GM12878 (cell line): ENCODE data around the gene UMOD. TPM values are rescaled to one million over a fixed set of nuclear protein-coding genes. Genes with fewer than 3 reads are reported as not detected.

ENCODE experiments used
- ATAC-seq: fragments of 200-7000 bp; cut with Tn5 transposase; 3 replicates; pipeline ENCODE4 v1.9.1; 2020; ENCODE audit warnings: mild to moderate bottlenecking, moderate library complexity
- BruUV-seq: library from RNA; stranded (reverse); fragments of 400-500 nt; replicated peaks from 2 replicates; lab custom pipeline; 2021; lab: Mats Ljungman, UMichigan
- CTCF ChIA-PET: fragments of 300-600 bp; sonication (Branson Sonifier 250); formaldehyde crosslinking; extraction: SDS; loops from one replicate; lab custom pipeline; 2021; ENCODE audit warnings: inconsistent platforms; lab: Yijun Ruan, JAX
- POLR2A ChIA-PET: fragments of 350-600 bp; formaldehyde crosslinking; extraction: SDS; loops from one replicate; lab custom pipeline; 2021; ENCODE audit warnings: inconsistent platforms; lab: Charles Lee
- RAD21 ChIA-PET: fragments of 300-600 bp; sonication (Branson Sonifier 250); formaldehyde crosslinking; loops from one replicate; lab custom pipeline; 2023; ENCODE audit warnings: antibody characterized with exemption; ENCODE audit not compliant: unreplicated experiment; lab: Charles Lee
- SMC1A ChIA-PET: fragments of 300-600 bp; sonication (Branson Sonifier 250); formaldehyde crosslinking; loops from one replicate; lab custom pipeline; 2023; ENCODE audit not compliant: unreplicated experiment, uncharacterized antibody; lab: Charles Lee
- DNase-seq: peaks from one replicate; pipeline ENCODE4 v3.0.0-alpha.2; 2011; ENCODE audit warnings: low read depth, low spot score
- FAIRE-seq: peaks from 3 replicates; lab custom pipeline; 2011; peaks lifted over from hg19 to GRCh38; lab: Jason Lieb, UNC
- H2AFZ ChIP-seq: 2 replicates; pipeline ENCODE4 v1.6.0; 2011; ENCODE audit warnings: low read depth, low read length, control low read depth; ENCODE audit not compliant: control insufficient read depth
- H3K27ac ChIP-seq: 2 replicates; pipeline ENCODE4 v1.5.1; 2011; ENCODE audit warnings: control low read depth; ENCODE audit not compliant: control insufficient read depth, insufficient read depth
- H3K27me3 ChIP-seq, 2 experiments: replicated peaks in 1 of 2; 2 replicates each; pipeline versions ENCODE4 v1.6.0 to v1.6.1; 2011; ENCODE audit warnings: low read length in 1 of 2; ENCODE audit not compliant: control insufficient read depth in 2 of 2, insufficient read depth in 2 of 2
- H3K36me3 ChIP-seq, 2 experiments: 2 replicates each; pipeline ENCODE4 v1.5.1; 2011; ENCODE audit warnings: low read length in 1 of 2; ENCODE audit not compliant: control insufficient read depth in 2 of 2, insufficient read depth in 2 of 2
- H3K4me1 ChIP-seq: 2 replicates; pipeline ENCODE4 v1.6.1; 2011; ENCODE audit warnings: mild to moderate bottlenecking, low read length, moderate library complexity, mixed read lengths; ENCODE audit not compliant: control insufficient read depth, insufficient read depth
- H3K4me2 ChIP-seq: 2 replicates; pipeline ENCODE4 v1.6.0; 2011; ENCODE audit warnings: control low read depth; ENCODE audit not compliant: control insufficient read depth, insufficient read depth
- H3K4me3 ChIP-seq: fragments of 200-600 bp; sonication (generic); 2 replicates; pipeline ENCODE4 v1.5.1; 2016
- H3K79me2 ChIP-seq: 2 replicates; pipeline ENCODE4 v1.6.0; 2011; ENCODE audit warnings: low read length; ENCODE audit not compliant: control insufficient read depth, insufficient read depth
- H3K9ac ChIP-seq: 2 replicates; pipeline ENCODE4 v1.8.0; 2011; ENCODE audit warnings: low read length, control low read depth, mixed read lengths; ENCODE audit not compliant: control insufficient read depth, insufficient read depth
- H3K9me3 ChIP-seq: replicated peaks from 3 replicates; pipeline ENCODE4 v1.5.1; 2011; ENCODE audit warnings: mild to moderate bottlenecking, low read length; ENCODE audit not compliant: control insufficient read depth, insufficient read depth
- H4K20me1 ChIP-seq: 2 replicates; pipeline ENCODE4 v1.6.0; 2011; ENCODE audit not compliant: control insufficient read depth, insufficient read depth
- RB1 ChIP-seq: fragments of 450-650 bp; formaldehyde crosslinking; IDR thresholded peaks from 2 replicates; pipeline ENCODE4 v1.6.1; 2017; ENCODE audit warnings: mild to moderate bottlenecking, borderline replicate concordance
- TAF1 ChIP-seq: IDR thresholded peaks from 2 replicates; pipeline ENCODE4 v1.6.1; 2011; ENCODE audit warnings: mild to moderate bottlenecking, low read depth, low read length, borderline replicate concordance
- WGBS: methylation state at CpG from one replicate; pipeline ENCODE4 v1.1.6; 2016; ENCODE audit warnings: low lambda C conversion rate; ENCODE audit not compliant: insufficient replicate concordance, insufficient coverage; ENCODE audit errors: missing lambda C conversion rate; 5-methylcytosine and 5-hydroxymethylcytosine counted together
- in situ Hi-C: fragments of 300-500 bp; cut with MboI; formaldehyde crosslinking; loops from 9 replicates; pipeline ENCODE4 v1.14.3; 2018; ENCODE audit warnings: mixed read lengths
- intact Hi-C: fragments of 100-400 bp; cut with micrococcal nuclease; formaldehyde crosslinking; loops from one replicate; pipeline ENCODE4 v1.14.2; 2022; ENCODE audit not compliant: unreplicated experiment
- polyA plus RNA-seq, 11 experiments: library from polyadenylated mRNA; depleted of rRNA in 4 of 11; unstranded in 6 of 11; stranded (reverse) in 5 of 11; fragments of >200 nt; fragmentation: Nextera tagmentation in 4 of 11; fragmentation: Illumina TruSeq in 1 of 11; extraction: Ambion mirVana in 4 of 11; extraction: Trizol in 1 of 11; gene quantifications; 1 replicate in 1 of 11; 2 replicates in 10 of 11; pipeline versions ENCODE4 v1.2.1 to v1.2.3, GENCODE V29; 2011 to 2016; ENCODE audit warnings: inconsistent platforms in 2 of 11, missing spikeins in 2 of 11, low read depth in 1 of 11
- total RNA-seq, 4 experiments: library from RNA; depleted of rRNA in 3 of 4; stranded (reverse); fragments of >200 nt in 3 of 4; fragmentation: Illumina TruSeq in 1 of 4; extraction: Trizol in 1 of 4; gene quantifications; 2 replicates each; pipeline versions ENCODE4 v1.2.1 to v1.2.3, GENCODE V29; 2013 to 2021
- TF ChIP-seq, protein P1 (sequence below): fragments of 450-650 bp; IDR thresholded peaks from 2 replicates; pipeline ENCODE4 v1.6.1; 2017; ENCODE audit warnings: mild to moderate bottlenecking, moderate library complexity
- TF ChIP-seq, protein P2 (sequence below): IDR thresholded peaks from 2 replicates; pipeline ENCODE4 v1.6.1; 2012; ENCODE audit warnings: mild to moderate bottlenecking, low read depth, low read length

Gene UMOD
- total and polyA plus RNA-seq, 10 of the 15 experiments (the other 5 are each of a cell fraction or from before 2014, with no cell fraction given): not detected

DNA sequence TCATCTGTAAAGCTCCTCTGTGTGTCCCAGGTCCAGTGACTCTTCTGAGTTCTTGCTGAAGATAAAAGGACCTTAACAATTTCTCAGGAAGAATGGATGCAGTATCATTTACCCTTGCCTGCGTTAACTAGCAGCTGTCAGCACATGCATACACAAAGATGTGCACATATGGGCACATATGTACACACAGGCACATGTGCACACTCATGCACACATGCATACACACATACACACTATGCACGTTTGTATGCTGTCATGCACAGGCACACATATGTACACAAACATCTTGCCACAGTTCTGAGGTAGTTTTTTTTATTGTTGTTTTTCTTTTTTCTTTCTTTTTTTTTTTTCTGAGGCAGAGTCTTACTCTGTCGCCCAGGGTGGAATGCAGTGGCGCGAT is 50.1 kb downstream of the UMOD start (continued):
- TF ChIP-seq, protein P1, sequence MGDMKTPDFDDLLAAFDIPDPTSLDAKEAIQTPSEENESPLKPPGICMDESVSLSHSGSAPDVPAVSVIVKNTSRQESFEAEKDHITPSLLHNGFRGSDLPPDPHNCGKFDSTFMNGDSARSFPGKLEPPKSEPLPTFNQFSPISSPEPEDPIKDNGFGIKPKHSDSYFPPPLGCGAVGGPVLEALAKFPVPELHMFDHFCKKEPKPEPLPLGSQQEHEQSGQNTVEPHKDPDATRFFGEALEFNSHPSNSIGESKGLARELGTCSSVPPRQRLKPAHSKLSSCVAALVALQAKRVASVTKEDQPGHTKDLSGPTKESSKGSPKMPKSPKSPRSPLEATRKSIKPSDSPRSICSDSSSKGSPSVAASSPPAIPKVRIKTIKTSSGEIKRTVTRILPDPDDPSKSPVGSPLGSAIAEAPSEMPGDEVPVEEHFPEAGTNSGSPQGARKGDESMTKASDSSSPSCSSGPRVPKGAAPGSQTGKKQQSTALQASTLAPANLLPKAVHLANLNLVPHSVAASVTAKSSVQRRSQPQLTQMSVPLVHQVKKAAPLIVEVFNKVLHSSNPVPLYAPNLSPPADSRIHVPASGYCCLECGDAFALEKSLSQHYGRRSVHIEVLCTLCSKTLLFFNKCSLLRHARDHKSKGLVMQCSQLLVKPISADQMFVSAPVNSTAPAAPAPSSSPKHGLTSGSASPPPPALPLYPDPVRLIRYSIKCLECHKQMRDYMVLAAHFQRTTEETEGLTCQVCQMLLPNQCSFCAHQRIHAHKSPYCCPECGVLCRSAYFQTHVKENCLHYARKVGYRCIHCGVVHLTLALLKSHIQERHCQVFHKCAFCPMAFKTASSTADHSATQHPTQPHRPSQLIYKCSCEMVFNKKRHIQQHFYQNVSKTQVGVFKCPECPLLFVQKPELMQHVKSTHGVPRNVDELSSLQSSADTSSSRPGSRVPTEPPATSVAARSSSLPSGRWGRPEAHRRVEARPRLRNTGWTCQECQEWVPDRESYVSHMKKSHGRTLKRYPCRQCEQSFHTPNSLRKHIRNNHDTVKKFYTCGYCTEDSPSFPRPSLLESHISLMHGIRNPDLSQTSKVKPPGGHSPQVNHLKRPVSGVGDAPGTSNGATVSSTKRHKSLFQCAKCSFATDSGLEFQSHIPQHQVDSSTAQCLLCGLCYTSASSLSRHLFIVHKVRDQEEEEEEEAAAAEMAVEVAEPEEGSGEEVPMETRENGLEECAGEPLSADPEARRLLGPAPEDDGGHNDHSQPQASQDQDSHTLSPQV: no peak
- no peak for TF ChIP-seq RB1

DNA sequence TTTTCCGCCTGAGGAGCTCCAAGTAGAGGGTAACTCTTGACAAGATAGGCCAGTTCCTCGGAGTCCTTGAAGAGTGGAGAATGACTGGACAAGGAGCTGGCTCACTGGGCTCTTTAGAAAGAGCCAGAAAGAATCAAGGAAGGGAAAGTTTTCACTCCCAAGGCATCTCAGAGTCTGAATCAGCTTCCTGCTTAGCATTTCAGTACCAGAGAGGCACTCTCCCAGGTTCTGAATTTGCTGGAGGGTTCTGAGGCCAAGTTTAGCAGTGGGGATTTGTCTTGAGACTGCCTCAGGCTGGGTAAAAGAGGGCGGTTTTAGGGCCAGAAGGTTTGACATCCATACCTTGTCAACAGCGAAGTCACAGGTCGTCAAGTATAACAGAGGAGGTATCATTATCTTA is 50.7 kb downstream of the UMOD start:
- TF ChIP-seq, protein P2, sequence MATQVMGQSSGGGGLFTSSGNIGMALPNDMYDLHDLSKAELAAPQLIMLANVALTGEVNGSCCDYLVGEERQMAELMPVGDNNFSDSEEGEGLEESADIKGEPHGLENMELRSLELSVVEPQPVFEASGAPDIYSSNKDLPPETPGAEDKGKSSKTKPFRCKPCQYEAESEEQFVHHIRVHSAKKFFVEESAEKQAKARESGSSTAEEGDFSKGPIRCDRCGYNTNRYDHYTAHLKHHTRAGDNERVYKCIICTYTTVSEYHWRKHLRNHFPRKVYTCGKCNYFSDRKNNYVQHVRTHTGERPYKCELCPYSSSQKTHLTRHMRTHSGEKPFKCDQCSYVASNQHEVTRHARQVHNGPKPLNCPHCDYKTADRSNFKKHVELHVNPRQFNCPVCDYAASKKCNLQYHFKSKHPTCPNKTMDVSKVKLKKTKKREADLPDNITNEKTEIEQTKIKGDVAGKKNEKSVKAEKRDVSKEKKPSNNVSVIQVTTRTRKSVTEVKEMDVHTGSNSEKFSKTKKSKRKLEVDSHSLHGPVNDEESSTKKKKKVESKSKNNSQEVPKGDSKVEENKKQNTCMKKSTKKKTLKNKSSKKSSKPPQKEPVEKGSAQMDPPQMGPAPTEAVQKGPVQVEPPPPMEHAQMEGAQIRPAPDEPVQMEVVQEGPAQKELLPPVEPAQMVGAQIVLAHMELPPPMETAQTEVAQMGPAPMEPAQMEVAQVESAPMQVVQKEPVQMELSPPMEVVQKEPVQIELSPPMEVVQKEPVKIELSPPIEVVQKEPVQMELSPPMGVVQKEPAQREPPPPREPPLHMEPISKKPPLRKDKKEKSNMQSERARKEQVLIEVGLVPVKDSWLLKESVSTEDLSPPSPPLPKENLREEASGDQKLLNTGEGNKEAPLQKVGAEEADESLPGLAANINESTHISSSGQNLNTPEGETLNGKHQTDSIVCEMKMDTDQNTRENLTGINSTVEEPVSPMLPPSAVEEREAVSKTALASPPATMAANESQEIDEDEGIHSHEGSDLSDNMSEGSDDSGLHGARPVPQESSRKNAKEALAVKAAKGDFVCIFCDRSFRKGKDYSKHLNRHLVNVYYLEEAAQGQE: peak; percentile 15; the same call in 1 of the 2 replicates
- no peak for TF ChIP-seq TAF1
- no peak overlapping the region for H3K27ac ChIP-seq
- H3K4me1 ChIP-seq: no peaks in the 10 kb centered on the region
- ChIA-PET RAD21 (interaction anchor here (1.0 to 5.8 kb wide), 5 partner anchors 27 to 394 kb away, joined by 3 to 117 read pairs (median 15); no protein-coding TSS in a partner anchor), POLR2A (no interaction called here), CTCF (interaction anchor here (1.1 to 8.2 kb wide), 9 partner anchors 11 to 403 kb away, joined by 3 to 212 read pairs (median 10); no protein-coding TSS in a partner anchor), SMC1A (interaction anchor here (0.6 to 7.2 kb wide), 5 partner anchors 83 to 394 kb away, joined by 3 to 103 read pairs (median 16); no protein-coding TSS in a partner anchor)
- H3K27me3 ChIP-seq: no peaks in the 10 kb centered on the region; a peak in 1 of 4 replicates
- BruUV-seq: no TSS peak
- no peaks in the 10 kb centered on the region for H4K20me1 ChIP-seq
- intact Hi-C loops (no loop called here), in situ Hi-C loops (loop anchor here (5.0 kb wide), 1 partner anchor 395 kb away; no protein-coding TSS in a partner anchor)
- 14% methylated on average over 5 of the region's 5 CpGs for WGBS
- H2AFZ ChIP-seq: no peak overlapping the region
- H3K4me3 ChIP-seq: no peak overlapping the region
- H3K36me3 ChIP-seq: no peaks in the 10 kb centered on the region
- H3K9ac ChIP-seq: no peak overlapping the region
- no peak for DNase-seq
- H3K79me2 ChIP-seq: no peaks in the 10 kb centered on the region
- no peak for FAIRE-seq
- ATAC-seq: no peak
- no peaks in the 10 kb centered on the region for H3K9me3 ChIP-seq
- H3K4me2 ChIP-seq: no peak overlapping the region
